Measurements from ENCODE around the gene OPRD1.
"Not testable (repeated sequence)": the region's sequence is repeated elsewhere in the genome, so short reads cannot be mapped to it uniquely, and the experiment has no call there.

OPRD1 gene

GRCh38 chr1:28853093-28853742 lies 41.2 kb downstream of the OPRD1 start:
- no peak overlapping the region for H3K27ac ChIP-seq
- DNase-seq (ENCODE audit: low spot score): no peak
- TF ChIP-seq CTCF (IDR thresholded peaks at IDR 0.05): no peak
- no peak overlapping the region for H3K4me3 ChIP-seq

GRCh38 chr1:28854406-28854805 lies 42.4 kb downstream of the OPRD1 start:
- H3K4me3 ChIP-seq; H3K27ac ChIP-seq; DNase-seq (ENCODE audit: low spot score): not testable (repeated sequence)

GRCh38 chr1:28855046-28855445 lies 43.1 kb downstream of the OPRD1 start:
- no peak overlapping the region for H3K27ac ChIP-seq
- no peak for DNase-seq (ENCODE audit: low spot score)
- no peak for TF ChIP-seq CTCF (IDR thresholded peaks at IDR 0.05)
- H3K4me3 ChIP-seq: no peak overlapping the region

GRCh38 chr1:28855469-28855951 lies 43.5 kb downstream of the OPRD1 start:
- DNase-seq (ENCODE audit: low spot score): no peak
- no peak overlapping the region for H3K27ac ChIP-seq

GRCh38 chr1:28855969-28856368 lies 44.0 kb downstream of the OPRD1 start:
- TF ChIP-seq CTCF (IDR thresholded peaks at IDR 0.05): no peak
- Histone ChIP-seq H3K27ac (no peak overlapping the region), H3K4me3 (no peak overlapping the region)
- DNase-seq (ENCODE audit: low spot score): no peak

More at GRCh38 chr1:28855469-28855951, 43.5 kb downstream of the OPRD1 start:
- H3K4me3 ChIP-seq: no peak overlapping the region
- TF ChIP-seq CTCF (IDR thresholded peaks at IDR 0.05): no peak

GRCh38 chr1:28860332-28861073 lies 48.5 kb downstream of the OPRD1 start:
- no peak for TF ChIP-seq CTCF (IDR thresholded peaks at IDR 0.05)
- Histone ChIP-seq H3K27ac (no peak overlapping the region), H3K4me3 (no peak overlapping the region)
- DNase-seq (ENCODE audit: low spot score): no peak

GRCh38 chr1:28862571-28863403 lies 50.8 kb downstream of the OPRD1 start:
- no peak for TF ChIP-seq CTCF (IDR thresholded peaks at IDR 0.05)
- Histone ChIP-seq H3K27ac (no peak overlapping the region), H3K4me3 (no peak overlapping the region)
- no peak for DNase-seq (ENCODE audit: low spot score)
